Hypothalamus (tissue), 51 donors: ENCODE results near the gene AGPAT2.

ENCODE experiments used
- DNase-seq, 51 donors: peaks; one replicate each; lab custom pipeline; 2025; lab: John Stamatoyannopoulos, UW

The AGPAT2 gene

GRCh38 chr9:136675477-136676296 lies 11.6 kb downstream of the AGPAT2 start:
- no peak for DNase-seq

- no peak for DNase-seq
Measured at GRCh38 chr9:136674786-136675349, 12.4 kb downstream of the AGPAT2 start.

- no peak for DNase-seq
Measured at GRCh38 chr9:136673975-136674785, 13.1 kb downstream of the AGPAT2 start.

GRCh38 chr9:136673088-136673974 lies 13.9 kb downstream of the AGPAT2 start:
- DNase-seq, result no peak

- no peak for DNase-seq
Measured at GRCh38 chr9:136672431-136673087, 14.7 kb downstream of the AGPAT2 start.

GRCh38 chr9:136671646-136672430 lies 15.4 kb downstream of the AGPAT2 start:
- peak in 3 of 51 donors; percentile 19 to 26 (median 20) for DNase-seq

- DNase-seq, result no peak
Measured at GRCh38 chr9:136671254-136671614, 16.0 kb downstream of the AGPAT2 start.

GRCh38 chr9:136670576-136671253 lies 16.5 kb downstream of the AGPAT2 start:
- DNase-seq, result no peak

- DNase-seq, result no peak
Measured at GRCh38 chr9:136669791-136670464, 17.3 kb downstream of the AGPAT2 start.

GRCh38 chr9:136668983-136669790 lies 18.1 kb downstream of the AGPAT2 start:
- no peak for DNase-seq

GRCh38 chr9:136667940-136668760 lies 19.1 kb downstream of the AGPAT2 start:
- no peak for DNase-seq

- DNase-seq, result no peak
Measured at GRCh38 chr9:136667214-136667939, 19.9 kb downstream of the AGPAT2 start.

GRCh38 chr9:136666372-136667213 lies 20.7 kb downstream of the AGPAT2 start:
- no peak for DNase-seq

- DNase-seq, result no peak
Measured at GRCh38 chr9:136665704-136666371, 21.4 kb downstream of the AGPAT2 start.
